K562 (cell line): ENCODE measurements around the gene ZNF471.

Source experiments
- GABPA ChIP-seq: fragments of 200-800 bp; sonication (Bioruptor generic); conservative IDR thresholded peaks from 2 replicates; pipeline ENCODE4 v1.6.1; 2016; ENCODE audit warnings: low read depth, missing genetic modification characterization, missing compliant biosample characterization
- MYBL2 ChIP-seq, 2 experiments: fragments of 450-650 bp in 1 of 2; sonication (generic) in 1 of 2; formaldehyde crosslinking in 1 of 2; IDR thresholded peaks; 2 replicates each; pipeline versions ENCODE4 v1.6.1 to v1.8.1; 2017 to 2022; ENCODE audit warnings: borderline replicate concordance in 1 of 2, inconsistent platforms in 1 of 2, low read depth in 1 of 2, mild to moderate bottlenecking in 1 of 2, missing genetic modification reagents in 1 of 2, moderate library complexity in 1 of 2
- RCOR1 ChIP-seq, 2 experiments: IDR thresholded peaks; 2 replicates each; pipeline ENCODE4 v1.6.1; 2012; ENCODE audit warnings: low read depth in 2 of 2, low read length in 2 of 2, borderline replicate concordance in 1 of 2, improper control_type of control experiment in 1 of 2
- SIX5 ChIP-seq, 2 experiments: IDR thresholded peaks; 2 replicates each; pipeline ENCODE4 v1.6.1; 2011; ENCODE audit warnings: low read length in 2 of 2, borderline replicate concordance in 1 of 2, low read depth in 1 of 2, mild to moderate bottlenecking in 1 of 2, moderate library complexity in 1 of 2; ENCODE audit not compliant: insufficient read depth in 1 of 2
- SP2 ChIP-seq: IDR thresholded peaks from 2 replicates; pipeline ENCODE4 v1.6.1; 2011; ENCODE audit warnings: mild to moderate bottlenecking, low read depth, low read length, moderate library complexity; ENCODE audit not compliant: poor library complexity, severe bottlenecking; ENCODE audit errors: extremely low read depth
- TGIF2 ChIP-seq: sonication (generic); formaldehyde crosslinking; IDR thresholded peaks from 2 replicates; pipeline ENCODE4 v1.8.1; 2022; ENCODE audit warnings: mild to moderate bottlenecking, missing genetic modification reagents, moderate library complexity
- ZBTB1 ChIP-seq: sonication (generic); formaldehyde crosslinking; IDR thresholded peaks from 2 replicates; pipeline ENCODE4 v1.8.1; 2023; ENCODE audit warnings: missing genetic modification reagents, low read depth, mild to moderate bottlenecking, borderline replicate concordance
- TF ChIP-seq, protein P1 (sequence below): sonication (generic); formaldehyde crosslinking; IDR thresholded peaks from 2 replicates; pipeline ENCODE4 v1.8.0; 2022; ENCODE audit warnings: mild to moderate bottlenecking, low read depth, missing genetic modification reagents
- TF ChIP-seq, protein P2 (sequence below): sonication (generic); formaldehyde crosslinking; IDR thresholded peaks from 2 replicates; pipeline ENCODE4 v1.5.0; 2020; ENCODE audit warnings: missing genetic modification reagents
- TF ChIP-seq, protein P3 (sequence below), 3 experiments: IDR thresholded peaks in 2 of 3; conservative IDR thresholded peaks in 1 of 3; 2 replicates each; pipeline ENCODE4 v1.5.1; 2011 to 2012; ENCODE audit warnings: low read length in 3 of 3, mild to moderate bottlenecking in 3 of 3, control low read depth in 2 of 3, improper control_type of control experiment in 1 of 3, inconsistent platforms in 1 of 3, low read depth in 1 of 3, mixed read lengths in 1 of 3, moderate library complexity in 1 of 3; ENCODE audit not compliant: insufficient read depth in 2 of 3
- TF ChIP-seq, protein P4 (sequence below): fragments of 200-800 bp; sonication (Bioruptor generic); IDR thresholded peaks from 2 replicates; pipeline ENCODE4 v1.6.1; 2017; ENCODE audit warnings: missing genetic modification characterization, missing compliant biosample characterization
- TF ChIP-seq, protein P5 (sequence below), 3 experiments: fragments of 200-800 bp in 1 of 3; fragments of 250-450 bp in 1 of 3; fragments of 450-650 bp in 1 of 3; sonication (Bioruptor Pico) in 1 of 3; sonication (Bioruptor generic) in 1 of 3; formaldehyde crosslinking in 1 of 3; IDR thresholded peaks; 2 replicates each; pipeline versions ENCODE4 v1.6.1 to v1.8.0; 2016 to 2022; ENCODE audit warnings: mild to moderate bottlenecking in 2 of 3, missing genetic modification characterization in 2 of 3, missing compliant biosample characterization in 1 of 3, moderate library complexity in 1 of 3

DNA sequence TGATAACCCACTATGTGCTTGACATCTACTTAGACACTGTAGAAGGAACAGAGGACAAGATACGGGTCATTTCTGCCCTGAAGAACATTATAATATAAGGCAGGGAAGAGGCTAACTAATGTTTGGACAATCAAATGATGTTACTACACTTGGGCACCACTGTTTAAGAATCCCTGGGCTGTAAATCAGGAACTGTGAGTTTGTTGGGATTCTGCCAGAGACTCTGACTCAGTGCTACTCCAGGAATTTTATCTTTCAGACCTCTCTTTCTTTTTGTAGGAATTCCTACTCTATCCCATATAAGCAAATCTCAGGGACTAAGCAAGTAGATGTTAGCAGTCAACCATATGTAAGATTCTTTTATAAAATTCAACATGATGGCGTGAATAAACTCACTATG lies 3.1 kb upstream of the ZNF471 start:
- TF ChIP-seq SP2 (no peak), GABPA (tag) (no peak), ZBTB1 (CRISPR knock-in tag) (no peak), SIX5 (IDR thresholded peaks at IDR 0.05; ENCODE audit: borderline replicate concordance in 1 of 2, insufficient read depth in 1 of 2, low read depth in 1 of 2, low read length in 2 of 2) (no peak), TGIF2 (CRISPR knock-in tag) (no peak), RCOR1 (IDR thresholded peaks at IDR 0.05; ENCODE audit: borderline replicate concordance in 1 of 2, low read depth in 2 of 2, low read length in 2 of 2) (no peak), MYBL2 (IDR thresholded peaks at IDR 0.05; ENCODE audit: low read depth) (no peak), MYBL2 (CRISPR knock-in tag; IDR thresholded peaks at IDR 0.05; ENCODE audit: borderline replicate concordance) (no peak)
- TF ChIP-seq, protein P1, sequence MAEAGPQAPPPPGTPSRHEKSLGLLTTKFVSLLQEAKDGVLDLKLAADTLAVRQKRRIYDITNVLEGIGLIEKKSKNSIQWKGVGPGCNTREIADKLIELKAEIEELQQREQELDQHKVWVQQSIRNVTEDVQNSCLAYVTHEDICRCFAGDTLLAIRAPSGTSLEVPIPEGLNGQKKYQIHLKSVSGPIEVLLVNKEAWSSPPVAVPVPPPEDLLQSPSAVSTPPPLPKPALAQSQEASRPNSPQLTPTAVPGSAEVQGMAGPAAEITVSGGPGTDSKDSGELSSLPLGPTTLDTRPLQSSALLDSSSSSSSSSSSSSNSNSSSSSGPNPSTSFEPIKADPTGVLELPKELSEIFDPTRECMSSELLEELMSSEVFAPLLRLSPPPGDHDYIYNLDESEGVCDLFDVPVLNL (CRISPR knock-in tag), result no peak
- TF ChIP-seq, protein P2, sequence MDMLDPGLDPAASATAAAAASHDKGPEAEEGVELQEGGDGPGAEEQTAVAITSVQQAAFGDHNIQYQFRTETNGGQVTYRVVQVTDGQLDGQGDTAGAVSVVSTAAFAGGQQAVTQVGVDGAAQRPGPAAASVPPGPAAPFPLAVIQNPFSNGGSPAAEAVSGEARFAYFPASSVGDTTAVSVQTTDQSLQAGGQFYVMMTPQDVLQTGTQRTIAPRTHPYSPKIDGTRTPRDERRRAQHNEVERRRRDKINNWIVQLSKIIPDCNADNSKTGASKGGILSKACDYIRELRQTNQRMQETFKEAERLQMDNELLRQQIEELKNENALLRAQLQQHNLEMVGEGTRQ (CRISPR knock-in tag), result no peak
- TF ChIP-seq, protein P3, sequence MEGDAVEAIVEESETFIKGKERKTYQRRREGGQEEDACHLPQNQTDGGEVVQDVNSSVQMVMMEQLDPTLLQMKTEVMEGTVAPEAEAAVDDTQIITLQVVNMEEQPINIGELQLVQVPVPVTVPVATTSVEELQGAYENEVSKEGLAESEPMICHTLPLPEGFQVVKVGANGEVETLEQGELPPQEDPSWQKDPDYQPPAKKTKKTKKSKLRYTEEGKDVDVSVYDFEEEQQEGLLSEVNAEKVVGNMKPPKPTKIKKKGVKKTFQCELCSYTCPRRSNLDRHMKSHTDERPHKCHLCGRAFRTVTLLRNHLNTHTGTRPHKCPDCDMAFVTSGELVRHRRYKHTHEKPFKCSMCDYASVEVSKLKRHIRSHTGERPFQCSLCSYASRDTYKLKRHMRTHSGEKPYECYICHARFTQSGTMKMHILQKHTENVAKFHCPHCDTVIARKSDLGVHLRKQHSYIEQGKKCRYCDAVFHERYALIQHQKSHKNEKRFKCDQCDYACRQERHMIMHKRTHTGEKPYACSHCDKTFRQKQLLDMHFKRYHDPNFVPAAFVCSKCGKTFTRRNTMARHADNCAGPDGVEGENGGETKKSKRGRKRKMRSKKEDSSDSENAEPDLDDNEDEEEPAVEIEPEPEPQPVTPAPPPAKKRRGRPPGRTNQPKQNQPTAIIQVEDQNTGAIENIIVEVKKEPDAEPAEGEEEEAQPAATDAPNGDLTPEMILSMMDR (IDR thresholded peaks at IDR 0.05 in 2 of 3, conservative IDR thresholded peaks at IDR 0.05 in 1 of 3; ENCODE audit: insufficient read depth in 2 of 3, low read depth in 1 of 3, low read length in 3 of 3), result no peak
- TF ChIP-seq, protein P4, sequence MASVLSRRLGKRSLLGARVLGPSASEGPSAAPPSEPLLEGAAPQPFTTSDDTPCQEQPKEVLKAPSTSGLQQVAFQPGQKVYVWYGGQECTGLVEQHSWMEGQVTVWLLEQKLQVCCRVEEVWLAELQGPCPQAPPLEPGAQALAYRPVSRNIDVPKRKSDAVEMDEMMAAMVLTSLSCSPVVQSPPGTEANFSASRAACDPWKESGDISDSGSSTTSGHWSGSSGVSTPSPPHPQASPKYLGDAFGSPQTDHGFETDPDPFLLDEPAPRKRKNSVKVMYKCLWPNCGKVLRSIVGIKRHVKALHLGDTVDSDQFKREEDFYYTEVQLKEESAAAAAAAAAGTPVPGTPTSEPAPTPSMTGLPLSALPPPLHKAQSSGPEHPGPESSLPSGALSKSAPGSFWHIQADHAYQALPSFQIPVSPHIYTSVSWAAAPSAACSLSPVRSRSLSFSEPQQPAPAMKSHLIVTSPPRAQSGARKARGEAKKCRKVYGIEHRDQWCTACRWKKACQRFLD (CRISPR knock-in tag), result no peak
- TF ChIP-seq, protein P5, sequence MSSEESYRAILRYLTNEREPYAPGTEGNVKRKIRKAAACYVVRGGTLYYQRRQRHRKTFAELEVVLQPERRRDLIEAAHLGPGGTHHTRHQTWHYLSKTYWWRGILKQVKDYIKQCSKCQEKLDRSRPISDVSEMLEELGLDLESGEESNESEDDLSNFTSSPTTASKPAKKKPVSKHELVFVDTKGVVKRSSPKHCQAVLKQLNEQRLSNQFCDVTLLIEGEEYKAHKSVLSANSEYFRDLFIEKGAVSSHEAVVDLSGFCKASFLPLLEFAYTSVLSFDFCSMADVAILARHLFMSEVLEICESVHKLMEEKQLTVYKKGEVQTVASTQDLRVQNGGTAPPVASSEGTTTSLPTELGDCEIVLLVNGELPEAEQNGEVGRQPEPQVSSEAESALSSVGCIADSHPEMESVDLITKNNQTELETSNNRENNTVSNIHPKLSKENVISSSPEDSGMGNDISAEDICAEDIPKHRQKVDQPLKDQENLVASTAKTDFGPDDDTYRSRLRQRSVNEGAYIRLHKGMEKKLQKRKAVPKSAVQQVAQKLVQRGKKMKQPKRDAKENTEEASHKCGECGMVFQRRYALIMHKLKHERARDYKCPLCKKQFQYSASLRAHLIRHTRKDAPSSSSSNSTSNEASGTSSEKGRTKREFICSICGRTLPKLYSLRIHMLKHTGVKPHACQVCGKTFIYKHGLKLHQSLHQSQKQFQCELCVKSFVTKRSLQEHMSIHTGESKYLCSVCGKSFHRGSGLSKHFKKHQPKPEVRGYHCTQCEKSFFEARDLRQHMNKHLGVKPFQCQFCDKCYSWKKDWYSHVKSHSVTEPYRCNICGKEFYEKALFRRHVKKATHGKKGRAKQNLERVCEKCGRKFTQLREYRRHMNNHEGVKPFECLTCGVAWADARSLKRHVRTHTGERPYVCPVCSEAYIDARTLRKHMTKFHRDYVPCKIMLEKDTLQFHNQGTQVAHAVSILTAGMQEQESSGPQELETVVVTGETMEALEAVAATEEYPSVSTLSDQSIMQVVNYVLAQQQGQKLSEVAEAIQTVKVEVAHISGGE (CRISPR knock-in tag; IDR thresholded peaks at IDR 0.05), result no peak
